ENCODE measurements around the gene COL27A1.

- TF ChIP-seq CTCF (IDR thresholded peaks at IDR 0.05; ENCODE audit: extremely low read depth in 1 of 2, insufficient read depth in 1 of 2, low read depth in 1 of 2, low read length in 2 of 2) (no peak), EZH2 (IDR thresholded peaks at IDR 0.05; ENCODE audit: borderline replicate concordance, low read depth, low read length, severe bottlenecking) (no peak)
Measured at GRCh38 chr9:114315723-114316363, 160.5 kb downstream of the COL27A1 start.

Measured in endothelial cell of umbilical vein (primary cell).